NCI-H2196 (cell line): ENCODE measurements around the gene SNRPB.

Source experiments
- DNase-seq: peaks from one replicate; lab custom pipeline; 2025; ENCODE audit not compliant: unreplicated experiment; lab: John Stamatoyannopoulos, UW

Gene SNRPB

DNA sequence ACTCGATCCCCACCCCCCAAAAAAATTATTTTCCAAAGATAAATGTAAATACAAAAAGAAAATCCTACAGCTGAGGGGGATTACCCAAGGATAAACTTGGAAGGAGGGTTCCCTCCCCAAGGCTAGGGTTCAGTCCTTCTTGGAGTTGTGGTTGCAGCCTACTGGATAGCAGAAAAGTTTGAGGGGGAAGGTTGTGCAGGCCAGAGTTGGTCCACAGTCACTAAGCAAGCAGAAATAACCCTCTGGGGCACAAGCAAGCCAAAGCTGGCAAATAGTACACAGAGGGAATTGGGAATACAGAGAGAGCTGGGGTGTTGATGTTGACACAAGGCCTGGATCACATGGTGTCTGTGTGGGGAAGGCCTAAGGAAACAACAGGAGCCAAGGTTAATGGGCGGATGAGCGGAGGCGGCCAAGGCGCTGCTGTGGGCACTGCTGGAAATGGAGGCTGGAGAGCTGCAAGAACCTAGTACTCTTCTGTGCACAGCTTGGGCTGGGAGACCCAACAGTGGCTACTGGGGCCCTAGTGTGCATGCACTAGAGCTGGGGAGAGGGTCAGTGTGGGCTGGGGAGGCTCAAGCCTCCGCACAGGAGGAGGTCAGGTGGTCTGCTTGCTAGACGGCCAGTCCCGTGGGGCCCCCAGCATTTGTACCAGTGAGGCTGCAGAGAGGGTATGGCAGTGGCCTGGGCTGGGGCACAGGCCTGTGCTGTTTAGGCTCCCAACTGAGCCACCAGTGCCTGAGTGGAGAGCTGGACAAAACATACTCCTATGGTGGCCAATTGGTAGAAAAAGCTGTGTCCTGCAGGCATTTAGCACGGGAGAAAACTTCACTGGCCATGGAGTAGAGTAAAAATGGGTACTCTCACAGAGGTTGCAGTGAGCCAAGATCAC lies 5.5 kb upstream of the SNRPB start:
- DNase-seq = no peak

DNA sequence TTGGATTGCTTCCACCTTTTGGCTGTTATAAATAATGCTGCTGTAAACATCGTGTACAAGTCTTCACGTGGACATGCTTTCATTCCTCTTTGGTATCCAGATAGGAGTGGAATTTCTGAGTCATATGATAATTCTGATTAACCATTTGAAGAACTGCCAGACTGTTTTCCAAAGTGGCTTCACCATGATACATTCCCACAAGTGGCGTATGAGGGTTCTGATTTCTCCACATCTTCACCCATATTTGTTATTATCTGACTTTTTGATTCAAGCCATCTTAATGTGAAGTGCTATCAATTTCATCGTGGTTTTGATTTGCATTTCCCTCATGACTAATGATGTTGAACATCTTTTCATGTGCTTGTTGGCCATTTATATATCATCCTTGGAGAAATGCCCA lies 2.9 kb upstream of the SNRPB start:
- DNase-seq = peak; percentile 35

DNA sequence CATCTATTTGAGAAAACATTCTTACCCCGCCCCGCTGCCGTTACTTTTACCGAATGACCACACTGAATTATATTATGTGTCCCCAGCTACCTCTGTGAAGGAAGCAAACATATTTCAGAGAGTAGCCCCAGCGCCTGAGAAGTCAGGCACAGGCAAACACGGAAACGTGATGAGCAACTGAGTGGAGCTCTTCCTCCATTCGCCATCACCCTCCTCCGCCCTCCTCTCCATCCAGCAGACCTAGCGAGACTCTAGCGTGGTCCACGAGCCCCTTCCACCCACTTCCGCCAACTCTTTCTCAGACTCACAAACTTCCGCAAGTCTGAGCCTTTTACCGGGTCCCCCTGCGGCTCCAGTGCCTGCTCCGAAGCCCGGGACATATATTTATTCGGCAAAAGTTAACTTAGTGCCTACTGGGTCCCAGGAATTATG lies 582 bp downstream of the SNRPB start:
- DNase-seq = peak; percentile 27

DNA sequence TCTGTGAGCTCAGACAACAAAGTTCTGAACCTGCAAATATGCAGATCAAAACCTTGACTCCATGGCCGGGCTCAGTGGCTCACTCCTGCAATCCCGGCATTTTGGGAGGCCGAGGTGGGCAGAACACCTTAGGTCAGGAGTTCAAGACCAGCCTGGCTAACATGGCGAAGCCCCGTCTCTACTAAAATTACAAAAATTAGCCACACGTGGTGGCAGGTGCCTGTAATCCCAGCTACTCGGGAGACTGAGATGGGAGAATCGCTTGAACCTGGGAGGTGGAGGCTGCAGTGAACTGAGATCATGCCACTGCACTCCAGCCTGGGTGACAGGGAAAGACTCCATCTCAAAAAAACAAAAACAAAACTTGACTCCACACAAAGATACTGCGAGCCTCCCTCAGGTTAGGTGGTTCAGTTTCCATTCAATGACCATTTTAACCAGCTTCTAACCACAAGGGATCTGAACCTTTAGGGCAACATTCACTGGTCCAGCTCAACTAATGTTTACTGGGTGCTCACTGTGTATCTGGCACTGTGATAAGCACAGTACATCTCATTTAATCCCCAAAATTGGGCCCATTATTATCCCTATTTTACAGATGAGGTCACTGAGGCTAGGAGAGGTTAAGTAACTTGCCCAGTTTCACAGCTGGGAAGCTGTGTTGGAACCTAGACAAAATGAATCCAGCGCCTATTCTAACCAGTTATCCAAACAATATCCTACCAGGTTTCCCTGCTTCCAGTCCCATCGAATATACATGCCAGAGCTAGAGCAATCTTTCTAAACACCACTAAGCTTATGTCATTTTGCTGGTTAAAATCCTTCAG lies 1.8 kb downstream of the SNRPB start:
- DNase-seq = no peak

DNA sequence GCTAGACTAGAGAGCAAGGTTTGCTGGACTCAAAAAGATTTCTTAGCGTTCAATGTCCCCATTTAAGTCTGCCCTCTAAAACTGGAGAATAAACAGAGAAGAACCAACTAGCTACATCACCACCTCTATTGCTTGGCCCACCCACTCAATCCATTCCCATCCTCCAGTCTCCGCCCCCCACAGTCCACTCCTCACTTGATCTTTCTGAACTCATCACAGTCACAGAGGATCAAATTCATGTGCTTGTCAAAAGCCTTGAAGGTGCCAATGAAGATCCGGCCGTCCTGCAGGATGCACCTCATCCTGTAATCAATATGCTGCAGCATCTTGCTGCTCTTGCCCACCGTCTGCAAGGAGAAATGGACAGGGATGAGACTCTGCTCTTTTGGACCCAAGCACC lies 3.2 kb downstream of the SNRPB start:
- no peak for DNase-seq

DNA sequence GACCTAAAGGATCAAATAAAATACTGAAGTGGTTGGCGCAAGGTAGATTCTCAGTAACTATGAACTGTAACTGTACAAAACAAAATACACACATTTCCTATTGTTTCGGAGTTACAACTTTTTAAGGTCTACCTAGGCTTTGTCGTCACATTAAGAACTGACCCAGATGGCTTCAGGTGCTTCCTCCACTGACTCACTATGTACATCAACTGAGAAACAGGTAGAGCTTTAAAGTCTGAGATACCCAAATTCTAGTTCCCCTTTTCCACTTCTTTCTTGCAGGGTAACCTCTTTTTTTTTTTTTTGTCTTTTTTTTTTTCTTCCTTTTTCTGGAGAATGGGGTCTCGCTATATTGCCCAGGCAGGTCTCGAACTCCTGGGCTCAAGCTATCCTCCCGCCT lies 5.5 kb downstream of the SNRPB start:
- DNase-seq = no peak

DNA sequence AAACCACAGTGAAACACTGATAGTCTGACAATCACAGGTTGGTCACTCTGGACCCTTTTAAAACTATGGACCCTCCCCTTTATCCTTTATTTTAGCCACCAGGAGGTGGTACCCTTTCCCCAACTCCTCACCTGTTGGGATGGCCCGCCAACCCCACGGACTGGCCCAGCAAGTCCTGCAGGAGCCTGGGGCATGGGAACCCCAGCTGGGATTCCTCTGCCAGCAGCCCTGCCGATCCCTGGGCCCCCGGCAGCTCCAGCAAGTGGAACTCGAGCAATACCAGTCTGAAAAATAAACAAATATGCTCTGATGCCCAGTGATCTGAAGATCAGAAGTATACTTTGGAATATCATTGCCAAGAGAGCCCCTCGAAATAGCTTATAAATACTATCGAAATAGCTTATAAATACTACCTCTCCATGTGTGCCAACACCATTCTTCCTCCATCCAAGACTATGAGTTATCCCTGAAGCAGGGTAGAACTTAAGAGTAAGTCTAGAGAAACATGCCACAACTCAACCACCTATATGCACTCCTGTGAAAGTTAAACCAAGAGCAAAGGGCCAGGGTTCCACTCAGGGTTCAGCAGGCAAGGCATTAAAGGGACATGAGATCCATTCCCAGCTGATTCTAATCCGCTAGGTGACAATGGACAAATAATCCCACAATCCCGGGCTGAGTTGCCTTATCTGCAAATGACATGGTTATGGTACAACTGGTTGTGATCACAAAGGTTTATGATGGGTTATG lies 6.8 kb downstream of the SNRPB start:
- DNase-seq = no peak

DNA sequence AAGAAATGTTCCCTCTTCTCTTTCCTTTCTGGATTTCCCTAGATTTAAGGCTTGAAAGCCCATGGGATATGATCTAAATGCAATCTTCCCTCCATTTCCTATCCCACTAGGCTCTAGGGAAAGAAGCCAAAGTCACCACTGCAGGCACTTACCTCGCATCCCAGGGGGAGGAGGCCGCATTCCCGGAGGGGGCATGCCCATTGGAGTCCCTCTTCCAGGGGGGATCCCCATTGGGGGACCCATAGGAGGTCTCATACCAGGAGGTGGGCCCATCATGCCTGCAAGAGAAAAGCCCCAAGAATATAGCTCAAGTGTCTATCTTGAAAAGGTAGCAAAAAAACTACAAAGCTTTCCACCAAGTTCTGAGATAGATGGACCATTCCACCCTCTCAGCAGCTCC lies 8.1 kb downstream of the SNRPB start:
- DNase-seq = no peak

DNA sequence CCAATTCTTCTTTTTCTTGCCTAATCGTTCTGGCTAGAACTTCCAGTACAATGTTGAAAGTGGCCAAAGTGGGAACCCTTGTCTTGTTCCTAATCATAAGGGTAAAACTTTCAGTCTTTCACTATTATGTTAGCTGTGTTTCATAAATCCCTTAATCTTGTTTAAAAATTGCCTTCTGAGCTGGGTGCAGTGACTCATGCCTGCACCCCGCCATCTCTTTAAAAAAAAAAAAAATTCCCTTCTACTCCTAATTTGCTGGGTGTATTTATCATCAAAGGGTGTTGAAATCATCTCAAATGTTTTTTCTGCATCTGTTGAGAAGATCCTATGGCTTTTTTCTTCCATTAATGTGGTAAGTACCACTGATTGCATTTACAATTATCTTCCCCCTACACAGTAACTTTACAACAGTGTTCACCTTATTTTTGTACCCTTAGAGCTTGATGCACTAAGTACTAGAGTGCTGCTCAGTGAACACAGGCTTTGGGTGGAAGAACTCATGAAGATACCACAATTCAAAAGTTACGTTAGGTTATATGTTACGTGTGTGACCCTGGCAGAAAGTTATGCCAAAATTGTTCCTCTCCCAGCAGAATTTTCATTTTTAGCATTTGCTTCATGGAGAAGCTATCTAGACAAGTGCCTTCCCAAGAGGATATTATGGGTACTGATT lies 9.7 kb downstream of the SNRPB start:
- no peak for DNase-seq

DNA sequence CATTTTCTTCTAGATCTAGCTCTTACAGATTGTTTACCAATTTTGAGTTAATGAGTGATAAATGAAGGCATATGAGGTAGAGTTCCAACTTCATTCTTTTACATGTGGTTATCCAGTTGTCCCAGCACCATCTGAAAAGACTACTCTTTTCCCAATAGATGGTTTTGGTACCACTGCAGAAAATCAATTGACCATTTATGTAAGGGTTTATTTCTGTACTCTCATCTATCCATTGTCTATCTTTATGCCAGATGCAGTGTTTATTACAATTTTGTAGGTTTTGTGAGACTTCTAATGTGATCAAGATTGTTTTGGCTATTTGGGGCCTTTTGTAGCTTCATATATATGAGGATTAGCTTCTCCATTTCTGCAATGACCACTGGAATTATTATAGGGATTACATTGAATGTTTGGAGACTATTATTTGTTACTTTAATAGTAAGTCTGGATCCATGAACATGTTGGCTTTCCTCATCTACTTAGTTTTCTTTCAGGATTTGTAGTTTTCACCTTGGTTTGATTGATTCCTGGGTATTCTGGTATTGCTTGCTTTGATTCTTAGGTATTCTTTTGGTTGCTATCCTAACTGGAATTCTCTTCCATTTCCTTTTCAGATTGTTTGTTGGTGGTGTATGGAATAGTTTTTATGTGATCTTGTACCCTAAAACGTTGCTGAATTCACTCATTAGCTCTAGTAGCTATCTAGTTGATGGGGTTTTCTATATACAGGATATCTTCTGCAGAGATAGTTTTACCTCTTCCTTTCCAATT lies 10.4 kb downstream of the SNRPB start:
- no peak for DNase-seq

DNA sequence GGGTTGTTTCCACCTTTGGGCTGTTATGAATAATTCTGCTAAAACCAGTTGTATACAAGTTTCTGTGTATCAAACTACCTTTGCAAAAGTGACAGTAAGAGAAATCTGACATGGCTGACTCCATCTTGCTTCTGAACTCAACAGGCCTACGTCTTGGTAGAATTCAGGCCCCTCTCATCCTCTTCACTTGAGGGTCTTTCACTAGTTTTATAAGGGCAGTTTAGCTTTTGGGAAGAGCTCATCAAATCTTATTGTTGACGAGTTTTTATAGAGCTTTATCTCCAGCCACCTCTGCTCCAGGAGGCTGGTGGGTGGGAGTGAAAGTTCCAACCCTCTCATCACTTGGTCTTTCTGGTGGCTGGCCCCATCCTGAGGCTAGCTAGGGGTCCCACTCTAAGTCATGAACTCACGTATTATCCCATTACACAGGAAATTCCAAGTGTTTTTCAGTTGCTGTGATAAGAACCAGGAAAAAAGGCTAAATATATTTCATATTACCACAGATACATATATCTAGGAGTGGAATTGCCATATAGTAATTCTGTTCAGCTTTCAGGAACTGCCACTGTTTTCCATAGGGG lies 11.6 kb downstream of the SNRPB start:
- no peak for DNase-seq

DNA sequence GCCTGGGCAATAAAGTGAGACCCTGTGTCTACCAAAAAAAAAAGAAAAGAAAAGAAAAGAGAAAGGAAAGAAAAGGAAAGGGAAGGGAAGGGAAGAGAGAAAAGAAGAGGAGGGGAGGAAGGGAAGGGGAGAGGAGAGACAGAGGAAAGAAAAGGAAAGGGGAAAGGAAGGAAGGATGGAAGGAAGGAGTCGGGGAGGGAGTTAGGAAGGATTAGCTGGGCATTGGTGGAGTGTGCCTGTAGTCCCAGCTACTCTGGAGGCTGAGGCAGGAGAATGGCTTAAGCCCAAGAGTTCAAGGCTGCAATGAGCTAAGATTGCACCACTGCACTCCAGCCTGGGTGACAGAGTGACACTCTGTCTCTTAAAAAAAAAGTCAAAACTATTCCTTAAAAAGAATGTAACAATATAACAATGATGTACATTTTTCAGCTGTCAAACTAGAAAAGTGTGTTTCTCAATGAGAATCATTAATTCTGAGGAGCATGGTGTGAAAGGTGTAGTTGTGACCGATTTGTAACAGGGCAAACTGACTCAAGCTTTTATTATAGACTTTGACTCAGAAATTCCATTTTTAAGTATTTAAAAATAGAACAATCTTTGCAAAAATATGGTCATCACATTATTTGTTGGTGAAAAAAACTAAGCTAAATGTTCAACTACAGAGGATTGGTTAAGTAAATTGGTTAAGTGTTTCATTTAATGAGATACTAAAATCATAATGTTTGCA lies 14.7 kb downstream of the SNRPB start:
- no peak for DNase-seq

DNA sequence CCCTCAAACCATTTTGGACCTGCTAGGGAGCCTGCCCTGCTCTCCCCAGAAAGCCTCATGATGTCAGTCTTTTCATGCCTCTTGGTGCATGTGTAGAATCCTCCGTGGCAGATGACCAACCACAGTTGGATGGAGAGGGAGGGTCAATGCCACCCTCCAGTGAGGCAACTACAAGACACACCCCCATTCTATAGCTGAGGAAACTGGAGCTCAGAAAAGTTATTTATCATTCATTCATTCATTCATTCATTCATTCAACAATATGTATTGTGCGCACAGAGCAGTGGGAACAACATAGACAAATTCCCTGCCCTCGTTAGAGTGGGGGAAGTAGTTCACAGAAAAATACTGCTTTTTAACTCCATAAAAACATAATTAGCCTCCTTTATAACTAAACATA lies 16.8 kb downstream of the SNRPB start:
- no peak for DNase-seq

DNA sequence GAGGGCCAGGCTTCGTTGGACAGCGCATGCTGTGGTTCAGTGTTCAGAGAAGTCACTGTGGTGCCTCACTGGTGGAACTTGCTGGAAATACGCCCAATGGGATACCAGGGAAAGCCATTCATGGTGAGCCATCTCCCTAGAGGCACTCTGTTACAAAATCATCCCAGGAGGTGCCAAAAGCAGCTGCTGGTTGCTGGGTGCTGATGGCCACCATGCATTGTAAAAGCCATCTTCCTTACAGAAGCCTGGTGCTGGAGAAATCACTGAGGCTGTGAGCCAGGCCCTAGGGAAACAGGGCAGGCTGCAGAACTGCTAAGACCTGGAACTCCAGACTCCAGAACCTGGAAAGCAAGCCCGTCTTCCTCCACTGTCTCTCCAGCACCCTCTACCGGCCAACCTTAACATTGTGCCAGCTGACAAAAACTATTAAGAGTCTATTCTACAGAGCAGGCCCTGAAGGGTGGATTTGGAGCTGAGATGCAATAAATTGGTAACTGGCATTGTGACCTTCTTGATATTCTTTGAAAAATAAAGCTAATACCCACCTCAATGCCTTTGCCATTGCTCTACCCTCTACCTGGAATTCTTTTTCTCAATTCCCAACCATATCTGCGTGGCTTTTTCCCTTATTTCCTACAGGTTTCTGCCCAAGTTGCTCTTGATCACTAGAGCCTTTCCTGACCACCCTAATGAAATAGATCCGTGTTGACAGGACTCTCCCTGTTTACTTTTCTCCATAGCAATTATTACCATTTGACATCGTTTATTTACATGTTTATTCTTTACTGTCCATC lies 18.5 kb downstream of the SNRPB start:
- peak; percentile 77 for DNase-seq

DNA sequence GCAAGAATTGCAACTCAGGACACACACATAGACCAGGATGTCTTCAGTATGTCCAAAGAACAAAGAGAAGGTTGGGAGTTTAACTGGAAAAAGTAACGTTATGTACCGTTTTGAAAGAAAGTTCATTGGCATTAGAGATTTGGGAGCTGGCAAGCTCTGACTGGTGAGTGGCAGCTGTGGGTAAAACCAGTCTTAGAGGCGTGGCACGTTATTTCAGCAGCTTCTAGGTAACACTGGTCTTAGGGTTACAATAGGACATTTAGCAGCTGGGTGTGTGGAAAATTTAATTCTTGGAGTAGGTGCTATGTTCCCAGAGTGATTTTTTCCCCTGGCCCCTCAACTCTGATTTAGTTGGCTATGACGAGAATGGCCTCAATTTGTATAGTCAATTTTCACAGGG lies 19.2 kb downstream of the SNRPB start:
- DNase-seq = no peak

DNA sequence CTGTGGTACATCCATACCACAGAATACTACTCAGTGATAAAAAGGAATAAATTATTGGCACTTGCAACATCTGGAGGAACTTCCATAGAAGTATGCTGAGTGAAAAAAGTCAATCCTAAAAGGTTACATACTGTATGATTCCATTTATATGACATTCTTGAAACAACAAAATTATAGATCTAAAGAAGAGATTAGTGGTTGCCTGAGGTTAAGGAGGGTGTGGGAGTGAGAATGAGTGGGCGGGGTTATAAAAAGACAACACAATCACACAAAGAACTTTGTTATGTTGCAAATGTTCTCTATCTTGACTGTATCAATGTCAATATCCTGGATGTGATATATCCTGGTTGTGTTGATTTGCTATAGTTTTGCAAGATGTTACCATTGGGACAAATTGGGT lies 21.2 kb downstream of the SNRPB start:
- DNase-seq = no peak

DNA sequence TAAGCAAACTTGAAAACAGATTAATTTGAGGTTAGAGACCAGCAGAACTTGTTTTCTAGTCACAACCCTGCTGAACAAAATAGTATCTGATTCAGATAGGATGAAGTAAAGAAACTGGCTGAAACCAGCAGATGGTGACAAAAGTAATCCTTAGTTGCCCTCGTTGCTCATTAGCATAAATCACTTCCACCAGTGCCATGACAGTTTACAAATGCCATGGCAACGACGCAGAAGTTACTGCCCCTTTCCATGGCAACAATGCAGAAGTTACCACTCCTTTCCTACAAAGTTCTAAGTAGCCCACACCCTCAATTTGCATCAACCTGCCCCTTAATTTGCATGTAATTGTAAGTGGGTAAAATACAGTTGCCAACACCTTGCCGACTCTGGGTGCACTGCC lies 23.7 kb downstream of the SNRPB start:
- no peak for DNase-seq

DNA sequence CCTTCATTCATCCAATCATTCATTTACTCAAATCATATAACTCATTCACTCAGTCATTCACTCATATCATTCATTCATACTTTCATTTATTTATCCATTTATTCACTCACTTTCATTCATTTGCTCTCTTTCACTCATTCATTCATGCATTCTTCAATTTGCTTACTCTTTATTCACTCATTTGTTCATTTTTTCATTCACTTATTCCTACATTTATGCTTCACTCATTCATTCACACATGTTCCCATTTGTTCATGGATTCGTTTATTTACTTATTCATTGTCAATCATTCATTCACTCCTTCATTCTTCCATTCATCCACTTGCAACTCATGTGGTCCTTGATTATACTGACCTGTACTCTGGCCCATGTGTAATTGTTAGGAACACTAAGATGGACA lies 39.4 kb downstream of the SNRPB start:
- no peak for DNase-seq
